ENCODE measurements around the gene SWI5.
"Not testable (repeated sequence)": the region's sequence is repeated elsewhere in the genome, so short reads cannot be mapped to it uniquely, and the experiment has no call there.

GRCh38 chr9:128279088-128280073 is 3.3 kb downstream of the SWI5 start:
- not testable (repeated sequence) for TF ChIP-seq CTCF (IDR thresholded peaks at IDR 0.05; ENCODE audit: insufficient read depth, low read depth, low read length); EZH2 (IDR thresholded peaks at IDR 0.05; ENCODE audit: insufficient read depth, low read length)

Data from astrocyte (in vitro differentiated cells and primary cell).